Upper lobe of left lung (tissue), 6 donors: ENCODE measurements around the gene STK4. TPM values are rescaled to one million over a fixed set of nuclear protein-coding genes. Genes with fewer than 3 reads are reported as not detected.

ENCODE experiments used
- ATAC-seq, 2 donors: fragments of 200-7000 bp; cut with Tn5 transposase; one replicate each; pipeline ENCODE4 v1.9.1; 2022; ENCODE audit warnings: mild to moderate bottlenecking in 2 of 2, moderate library complexity in 2 of 2; ENCODE audit not compliant: low FRiP score in 2 of 2
- DNase-seq, 2 donors: peaks; one replicate each; pipeline ENCODE4 v3.0.0-alpha.2; 2019 to 2020
- H3K27ac ChIP-seq, 4 donors: fragments of 200-600 bp; sonication (generic); one replicate each; pipeline ENCODE4 v1.5.1; 2016 to 2019
- H3K27me3 ChIP-seq, 4 donors: fragments of 200-600 bp; sonication (generic); one replicate each; pipeline ENCODE4 v1.5.1; 2017 to 2019
- H3K36me3 ChIP-seq, 4 donors: fragments of 200-600 bp; sonication (generic); one replicate each; pipeline ENCODE4 v1.5.1; 2016 to 2019
- H3K4me1 ChIP-seq, 4 donors: fragments of 200-600 bp; sonication (generic); one replicate each; pipeline ENCODE4 v1.5.1; 2018 to 2019
- H3K4me3 ChIP-seq, 4 donors: fragments of 200-600 bp; sonication (generic); one replicate each; pipeline ENCODE4 v1.5.1; 2017 to 2019; ENCODE audit warnings: mild to moderate bottlenecking in 2 of 4, moderate library complexity in 1 of 4
- H3K9me3 ChIP-seq, 4 donors: fragments of 200-600 bp; sonication (generic); one replicate each; pipeline ENCODE4 v1.5.1; 2018 to 2019
- CTCF ChIP-seq, 6 experiments: fragments of 450-650 bp in 4 of 6; fragments of 200-600 bp in 2 of 6; sonication (generic) in 2 of 6; IDR thresholded peaks; one replicate each; pipeline ENCODE4 v1.5.1; 2016 to 2019; ENCODE audit warnings: antibody characterized with exemption in 6 of 6
- EP300 ChIP-seq, 4 donors: sonication (generic); formaldehyde crosslinking; IDR thresholded peaks; one replicate each; pipeline ENCODE4 v1.5.1; 2017; ENCODE audit warnings: antibody characterized with exemption in 4 of 4, control low read depth in 2 of 4
- POLR2A ChIP-seq, 4 donors: fragments of 450-650 bp; IDR thresholded peaks; one replicate each; pipeline ENCODE4 v1.5.1; 2016 to 2017; ENCODE audit warnings: antibody characterized with exemption in 4 of 4, mild to moderate bottlenecking in 2 of 4
- POLR2AphosphoS5 ChIP-seq, 2 donors: sonication (generic); formaldehyde crosslinking; IDR thresholded peaks; one replicate each; pipeline ENCODE4 v1.5.1; 2017; ENCODE audit warnings: antibody characterized with exemption in 2 of 2
- WGBS, 2 donors: methylation state at CpG; one replicate each; pipeline ENCODE4 v1.1.5; 2017 to 2018; 5-methylcytosine and 5-hydroxymethylcytosine counted together
- total RNA-seq, 6 donors: library from RNA; depleted of rRNA in 4 of 6; stranded (reverse); fragments of >200 nt in 4 of 6; gene quantifications; one replicate each; pipeline versions ENCODE4 v1.1.0 to v1.2.1, GENCODE V29; 2016 to 2021
- donor health status: DM: no; HTN: no; CAD: no; lungs with moderate emphysema.
- donor health status: DM: no; HTN: yes; CAD: no; lungs with severe emphysema.

Gene STK4
- total RNA-seq, 6 donors from 2014 or later, result 31.0 to 76.1 (median 44.1) TPM

- H3K9me3 ChIP-seq, result no peaks in the 10 kb centered on the region
- peak in 1 of 2 donors; percentile 44 for ATAC-seq
- peaks cover 11 to 26% (median 15%) of the 10 kb centered on the region in 4 donors for H3K4me1 ChIP-seq
- TF ChIP-seq EP300 (IDR thresholded peaks at IDR 0.05) (no peak), CTCF (IDR thresholded peaks at IDR 0.05) (no peak), POLR2AphosphoS5 (IDR thresholded peaks at IDR 0.05) (no peak), POLR2A (IDR thresholded peaks at IDR 0.05) (no peak)
- WGBS, 2 donors, result 19 to 25% methylated on average over 8 to 24 of the region's 38 CpGs
- H3K36me3 ChIP-seq, result no peaks in the 10 kb centered on the region
- H3K4me3 ChIP-seq, result peak within 1 kb of the TSS in 3 of 4 donors; percentile 6 to 22 (median 11)
- peak within 1 kb of the TSS in 1 of 4 donors; percentile 52 for H3K27ac ChIP-seq
- H3K27me3 ChIP-seq, result peaks cover 0 to 17% (median 8%) of the 10 kb centered on the region in 4 donors
- DNase-seq, result peak in 1 of 2 donors; percentile 85
Observed at GRCh38 chr20:45100563-45101245, 134.4 kb downstream of the STK4 start, which contains the start of gene KCNS1. Gene KCNS1, minus strand, starts transcription at chr20:45101127. Its CDS starts 1,891 bp downstream, at chr20:45099236.

- 73 to 81% methylated on average over 4 to 6 of the region's 6 CpGs for WGBS, 2 donors
- ATAC-seq (no peak), DNase-seq (peak in 1 of 2 donors; percentile 36)
- peaks cover 11 to 22% (median 14%) of the 10 kb centered on the region in 4 donors for H3K4me1 ChIP-seq
- H3K36me3 ChIP-seq, result no peaks in the 10 kb centered on the region
- TF ChIP-seq EP300 (IDR thresholded peaks at IDR 0.05), result no peak
- no peak for TF ChIP-seq CTCF (IDR thresholded peaks at IDR 0.05)
- no peak for TF ChIP-seq POLR2A (IDR thresholded peaks at IDR 0.05)
- no peak for TF ChIP-seq POLR2AphosphoS5 (IDR thresholded peaks at IDR 0.05)
- peak overlapping the region in 1 of 4 donors; percentile 6 for H3K4me3 ChIP-seq
- peaks cover 0 to 17% (median 8%) of the 10 kb centered on the region in 4 donors for H3K27me3 ChIP-seq
- no peaks in the 10 kb centered on the region for H3K9me3 ChIP-seq
- H3K27ac ChIP-seq, result peak overlapping the region in 1 of 4 donors; percentile 52
Observed at GRCh38 chr20:45101333-45101850, 135.1 kb downstream of the STK4 start.

GRCh38 chr20:45103072-45103471 lies 136.8 kb downstream of the STK4 start:
- Histone ChIP-seq H3K27ac (no peak overlapping the region), H3K4me1 (peaks cover 7 to 14% (median 9%) of the 10 kb centered on the region in 4 donors), H3K4me3 (no peak overlapping the region), H3K9me3 (no peaks in the 10 kb centered on the region), H3K27me3 (peaks cover 0 to 9% (median 6%) of the 10 kb centered on the region in 4 donors), H3K36me3 (no peaks in the 10 kb centered on the region)
- no peak for DNase-seq
- no peak for ATAC-seq
- WGBS, 2 donors, result 56 to 76% methylated on average over 2 of the region's 2 CpGs
- no peak for TF ChIP-seq EP300 (IDR thresholded peaks at IDR 0.05)
- TF ChIP-seq CTCF (IDR thresholded peaks at IDR 0.05), result no peak
- TF ChIP-seq POLR2AphosphoS5 (IDR thresholded peaks at IDR 0.05), result no peak
- no peak for TF ChIP-seq POLR2A (IDR thresholded peaks at IDR 0.05)

GRCh38 chr20:45104786-45105185 lies 138.5 kb downstream of the STK4 start:
- no peaks in the 10 kb centered on the region for H3K9me3 ChIP-seq
- H3K4me1 ChIP-seq, result peaks cover 4 to 7% (median 6%) of the 10 kb centered on the region in 4 donors
- H3K27me3 ChIP-seq, result peaks cover 0 to 5% (median 0%) of the 10 kb centered on the region in 4 donors
- no peak overlapping the region for H3K27ac ChIP-seq
- DNase-seq (peak in 1 of 2 donors; percentile 38), ATAC-seq (no peak)
- TF ChIP-seq POLR2A (IDR thresholded peaks at IDR 0.05) (no peak), POLR2AphosphoS5 (IDR thresholded peaks at IDR 0.05) (no peak), EP300 (IDR thresholded peaks at IDR 0.05) (no peak)
- H3K36me3 ChIP-seq, result no peaks in the 10 kb centered on the region
- WGBS, 2 donors, result 75 to 80% methylated on average over 5 of the region's 5 CpGs
- no peak overlapping the region for H3K4me3 ChIP-seq

- Histone ChIP-seq H3K4me3 (no peak overlapping the region), H3K27me3 (peaks cover 0 to 5% (median 0%) of the 10 kb centered on the region in 4 donors), H3K27ac (no peak overlapping the region), H3K4me1 (peaks cover 4 to 7% (median 6%) of the 10 kb centered on the region in 4 donors), H3K9me3 (no peaks in the 10 kb centered on the region), H3K36me3 (no peaks in the 10 kb centered on the region)
- 93 to 97% methylated on average over 2 of the region's 2 CpGs for WGBS, 2 donors
- no peak for TF ChIP-seq CTCF (IDR thresholded peaks at IDR 0.05)
- TF ChIP-seq EP300 (IDR thresholded peaks at IDR 0.05), result no peak
- no peak for TF ChIP-seq POLR2AphosphoS5 (IDR thresholded peaks at IDR 0.05)
- TF ChIP-seq POLR2A (IDR thresholded peaks at IDR 0.05), result no peak
- DNase-seq (no peak), ATAC-seq (no peak)
Observed at GRCh38 chr20:45105317-45105716, 139.0 kb downstream of the STK4 start.
